Fibroblast of villous mesenchyme (primary cell): ENCODE measurements around the gene FAF1. TPM values are rescaled to one million over a fixed set of nuclear protein-coding genes. Genes with fewer than 3 reads are reported as not detected.
"Not testable (repeated sequence)": the region's sequence is repeated elsewhere in the genome, so short reads cannot be mapped to it uniquely, and the experiment has no call there.

Experiments used
- DNase-seq: peaks from one replicate; pipeline ENCODE4 v3.0.0-alpha.2; 2010; ENCODE audit warnings: low read depth
- H3K4me3 ChIP-seq: 2 replicates; pipeline ENCODE4 v1.5.1; 2011; ENCODE audit warnings: low read depth, mild to moderate bottlenecking, low read length
- CTCF ChIP-seq: IDR thresholded peaks from 2 replicates; pipeline ENCODE4 v1.5.1; 2012; ENCODE audit warnings: low read depth, mild to moderate bottlenecking, low read length; ENCODE audit not compliant: insufficient read depth
- total RNA-seq: library from RNA; depleted of rRNA; stranded (reverse); fragments of >200 nt; gene quantifications from 2 replicates; pipeline ENCODE4 v1.2.3, GENCODE V29; 2012

The FAF1 gene
- total RNA-seq, 1 donor = 55.7 TPM

DNA sequence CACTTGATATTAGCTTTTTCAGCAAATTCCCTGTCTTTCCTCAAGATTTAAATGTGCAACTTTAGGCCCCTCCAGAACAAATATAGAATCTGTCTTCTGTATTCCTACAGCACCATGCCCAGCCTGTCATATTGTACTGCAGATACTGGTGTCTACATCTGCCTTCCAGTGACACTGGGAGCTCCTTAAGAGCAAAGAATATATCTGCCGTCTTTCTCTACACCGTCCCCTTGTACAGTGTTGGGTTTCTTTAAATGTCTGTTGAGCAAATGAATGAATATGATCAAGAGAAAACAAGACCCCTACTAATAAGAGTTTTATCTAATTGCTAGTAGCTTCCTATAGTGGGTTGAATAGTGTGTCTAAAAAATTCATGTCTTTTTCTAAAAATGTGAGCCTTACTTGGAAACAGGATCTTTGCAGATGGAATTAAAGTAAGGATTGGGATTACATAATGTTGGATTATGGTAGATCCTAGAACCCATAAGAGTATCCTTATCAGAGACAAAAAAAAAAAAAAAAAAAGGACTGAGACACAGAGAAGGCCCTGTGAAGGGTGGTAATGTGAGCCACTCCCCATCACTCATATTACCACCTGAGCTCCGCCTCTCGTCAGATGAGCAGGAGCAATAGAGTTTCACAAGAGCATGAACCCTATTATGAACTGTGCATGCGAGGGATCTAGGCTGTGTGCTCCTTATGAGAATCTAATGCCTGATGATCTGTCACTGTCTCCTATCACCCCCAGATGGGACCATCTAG lies 128.6 kb downstream of the FAF1 start:
- no peak overlapping the region for H3K4me3 ChIP-seq
- TF ChIP-seq CTCF = no peak
- DNase-seq = no peak

GRCh38 chr1:50830621-50831020 lies 129.4 kb downstream of the FAF1 start:
- no peak overlapping the region for H3K4me3 ChIP-seq
- DNase-seq = no peak
- TF ChIP-seq CTCF = no peak

DNA sequence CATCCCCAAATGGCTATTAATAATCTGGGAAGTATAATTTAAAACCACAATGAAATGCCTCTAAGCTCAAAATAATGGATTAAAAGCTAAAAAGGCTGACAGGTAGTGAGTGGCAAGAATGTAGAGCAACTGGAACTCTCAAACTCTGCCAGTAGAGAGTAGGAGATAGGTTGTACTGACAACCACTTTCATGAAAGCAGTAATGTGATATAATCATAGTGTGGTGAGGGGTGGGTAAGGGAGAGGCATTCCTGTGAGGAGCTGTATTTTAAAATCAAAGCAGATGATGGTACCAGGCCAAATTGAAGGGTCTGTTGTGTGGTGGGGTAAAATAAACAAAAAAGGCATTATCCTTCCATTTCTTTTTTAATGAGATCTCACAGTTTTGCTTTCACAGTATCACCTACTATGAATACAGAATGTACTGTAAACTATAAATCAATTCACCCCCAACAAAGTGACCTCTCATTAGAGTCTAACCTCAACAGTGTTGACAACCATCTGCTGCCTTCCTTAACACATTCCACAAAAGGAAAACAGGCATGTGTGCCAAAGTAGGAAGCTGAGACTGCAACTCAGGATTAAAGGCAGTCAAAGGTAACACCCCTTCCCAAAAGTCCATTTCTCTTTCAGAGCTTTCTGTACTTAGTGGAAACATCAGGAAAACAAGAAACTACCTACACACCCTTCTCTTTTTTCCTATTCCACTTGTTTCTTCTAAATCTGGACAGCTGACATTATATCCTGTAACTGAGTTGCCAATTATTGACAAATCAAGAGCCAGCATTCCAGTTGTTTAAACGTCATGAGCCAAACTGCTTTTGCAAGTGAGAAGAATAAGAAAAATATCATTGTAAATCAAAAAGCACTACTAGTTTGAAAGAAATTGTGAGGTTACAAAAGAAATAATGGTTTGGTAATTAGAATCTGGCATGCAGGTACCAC lies 130.8 kb downstream of the FAF1 start:
- peak; percentile 33 for DNase-seq
- no peak for TF ChIP-seq CTCF
- H3K4me3 ChIP-seq = no peak overlapping the region

GRCh38 chr1:50827546-50827945 lies 132.5 kb downstream of the FAF1 start:
- no peak for TF ChIP-seq CTCF
- no peak overlapping the region for H3K4me3 ChIP-seq
- DNase-seq = no peak

GRCh38 chr1:50826792-50827191 lies 133.3 kb downstream of the FAF1 start:
- not testable (repeated sequence) for H3K4me3 ChIP-seq, DNase-seq

DNA sequence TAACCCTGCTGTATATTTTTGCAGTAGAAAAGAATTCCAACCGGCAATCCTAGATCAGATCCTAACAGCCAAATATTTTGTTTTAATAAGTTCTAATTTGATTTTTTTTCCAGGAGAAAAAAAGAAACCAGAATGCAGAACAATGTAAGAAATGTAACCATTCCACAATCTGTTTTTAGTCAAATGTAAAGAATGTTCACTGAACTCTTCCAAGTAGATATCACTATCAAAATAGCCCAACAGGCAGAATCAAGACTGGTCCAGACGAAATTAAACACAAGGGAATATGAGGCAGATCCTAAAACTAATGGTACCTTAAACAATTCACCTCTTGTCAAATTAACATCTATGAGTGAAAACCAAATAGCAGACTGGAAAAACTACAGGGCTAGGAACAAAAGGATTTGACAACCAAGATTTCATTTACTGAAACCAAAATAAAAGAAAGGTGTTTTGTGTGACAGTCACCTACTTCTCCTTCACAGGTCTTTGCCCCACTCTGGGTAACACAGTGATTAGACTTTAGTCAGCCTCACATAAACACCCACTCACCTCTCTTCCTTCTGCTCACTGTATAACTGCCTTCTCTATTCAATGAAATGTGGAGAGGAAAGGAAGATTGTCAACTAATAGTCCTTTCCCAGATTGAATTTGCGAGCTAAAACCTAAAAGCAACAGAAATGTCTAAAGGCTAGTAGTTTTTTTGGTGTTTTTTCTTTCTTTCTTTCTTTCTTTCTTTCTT lies 137.9 kb downstream of the FAF1 start:
- no peak for DNase-seq
- H3K4me3 ChIP-seq = no peak overlapping the region
- no peak for TF ChIP-seq CTCF

GRCh38 chr1:50820545-50820944 lies 139.5 kb downstream of the FAF1 start:
- no peak overlapping the region for H3K4me3 ChIP-seq
- TF ChIP-seq CTCF = no peak
- peak; percentile 12 for DNase-seq
